Measurements from ENCODE around the gene CPO.

The CPO gene

GRCh38 chr2:207014424-207014823, 75.1 kb downstream of the CPO start:
- TF ChIP-seq POLR2A (IDR thresholded peaks at IDR 0.05; ENCODE audit: low read length) (no peak), GATA1 (IDR thresholded peaks at IDR 0.05; ENCODE audit: low read depth, low read length) (no peak)
- no peak for DNase-seq

DNA sequence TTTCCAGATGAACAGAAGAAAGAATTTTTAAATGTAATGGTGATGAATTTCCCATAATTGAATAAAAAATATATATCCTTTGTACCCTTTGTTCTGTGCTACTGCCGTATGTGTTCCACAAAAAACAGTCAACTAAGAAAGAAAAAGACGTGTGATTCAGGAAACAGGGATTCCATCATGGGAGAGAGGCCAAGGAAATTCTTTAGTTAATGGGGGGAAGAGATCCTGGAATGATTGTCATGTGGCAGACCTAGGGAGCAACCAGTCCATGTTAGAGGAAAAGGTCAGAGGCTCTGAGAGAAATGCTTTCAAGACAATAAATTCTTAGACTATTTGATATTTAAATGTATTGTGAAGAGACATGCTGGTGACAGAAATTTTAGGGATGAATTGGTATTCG, 76.6 kb downstream of the CPO start:
- no peak for TF ChIP-seq POLR2A (IDR thresholded peaks at IDR 0.05; ENCODE audit: low read length)
- TF ChIP-seq GATA1 (IDR thresholded peaks at IDR 0.05; ENCODE audit: low read depth, low read length) = no peak
- DNase-seq = no peak
